HCT116 (cell line): ENCODE data around the gene CIB4. TPM values are rescaled to one million over a fixed set of nuclear protein-coding genes. Genes with fewer than 3 reads are reported as not detected.

Source experiments
- ATAC-seq: fragments of 200-7000 bp; cut with Tn5 transposase; 2 replicates; pipeline ENCODE4 v1.9.1; 2020; ENCODE audit warnings: mild to moderate bottlenecking, moderate library complexity
- BruUV-seq: library from RNA; stranded (reverse); fragments of 400-500 nt; replicated peaks from 2 replicates; lab custom pipeline; 2021; lab: Mats Ljungman, UMichigan
- CTCF ChIA-PET: fragments of 300-600 bp; sonication (Branson Sonifier 250); formaldehyde crosslinking; loops from one replicate; lab custom pipeline; 2021; ENCODE audit warnings: antibody characterized with exemption; lab: Charles Lee
- POLR2A ChIA-PET: fragments of 300-600, 350-600 bp; sonication (Branson Sonifier 250); formaldehyde crosslinking; loops from one replicate; lab custom pipeline; 2021; ENCODE audit warnings: antibody characterized with exemption; lab: Charles Lee
- RAD21 ChIA-PET, 2 experiments: fragments of 300-600 bp; sonication (Branson Sonifier 250); formaldehyde crosslinking; loops; one replicate each; lab custom pipeline; 2023; ENCODE audit warnings: low total read pairs in 2 of 2; ENCODE audit not compliant: uncharacterized antibody in 2 of 2, unreplicated experiment in 2 of 2, low non-redundant PET in 1 of 2; lab: Charles Lee
- DNase-seq: peaks from one replicate; pipeline ENCODE4 v3.0.0-alpha.2; 2010; ENCODE audit warnings: low read depth, low spot score
- H2AFZ ChIP-seq: fragments of 200-600 bp; shearing (Covaris generic), sonication (generic); 2 replicates; pipeline ENCODE4 v1.6.1; 2017; ENCODE audit warnings: low read depth, mixed run types, mixed read lengths, antibody characterized with exemption, low read length; ENCODE audit not compliant: poor library complexity, severe bottlenecking
- H3K27ac ChIP-seq: 2 replicates; pipeline ENCODE4 v1.5.1; 2012; ENCODE audit warnings: low read depth, low read length
- H3K27me3 ChIP-seq: fragments of 200-600 bp; sonication (generic); 2 replicates; pipeline ENCODE4 v1.6.1; 2016; ENCODE audit warnings: mixed run types, low read length, mixed read lengths; ENCODE audit not compliant: insufficient read depth
- H3K36me3 ChIP-seq, 2 experiments: fragments of 200-500 bp in 1 of 2; fragments of 200-600 bp in 1 of 2; sonication (Bioruptor generic) in 1 of 2; sonication (generic) in 1 of 2; 2 replicates each; pipeline versions ENCODE4 v1.5.1 to v1.6.1; 2014 to 2016; ENCODE audit warnings: low read length in 2 of 2, inconsistent platforms in 1 of 2, mixed read lengths in 1 of 2, mixed run types in 1 of 2; ENCODE audit not compliant: insufficient read depth in 2 of 2, control insufficient read depth in 1 of 2
- H3K4me1 ChIP-seq, 2 experiments: fragments of 200-600 bp in 1 of 2; sonication (generic) in 1 of 2; 2 replicates each; pipeline versions ENCODE4 v1.5.1 to v1.6.1; 2012 to 2017; ENCODE audit warnings: low read length in 2 of 2, inconsistent platforms in 1 of 2, mild to moderate bottlenecking in 1 of 2, mixed read lengths in 1 of 2, mixed run types in 1 of 2, moderate library complexity in 1 of 2; ENCODE audit not compliant: insufficient read depth in 2 of 2, control insufficient read depth in 1 of 2
- H3K4me2 ChIP-seq: fragments of 200-600 bp; sonication (generic); 2 replicates; pipeline ENCODE4 v1.6.1; 2017; ENCODE audit warnings: mixed run types, low read length, mixed read lengths
- H3K4me3 ChIP-seq, 2 experiments: fragments of 200-600 bp in 1 of 2; sonication (generic) in 1 of 2; replicated peaks in 1 of 2; 2 replicates each; pipeline ENCODE4 v1.5.1; 2011 to 2016; ENCODE audit warnings: low read length in 2 of 2, control low read depth in 1 of 2, low read depth in 1 of 2, mild to moderate bottlenecking in 1 of 2, mixed read lengths in 1 of 2, mixed run types in 1 of 2
- H3K79me2 ChIP-seq: fragments of 200-600 bp; sonication (generic); 2 replicates; pipeline ENCODE4 v1.6.1; 2017; ENCODE audit warnings: mild to moderate bottlenecking, mixed run types, low read length, moderate library complexity, mixed read lengths; ENCODE audit not compliant: insufficient read depth
- H3K9ac ChIP-seq: fragments of 200-600 bp; sonication (generic); 2 replicates; pipeline ENCODE4 v1.6.1; 2016; ENCODE audit warnings: low read length, mixed read lengths
- H3K9me2 ChIP-seq: fragments of 200-600 bp; sonication (generic), shearing (Covaris generic); 2 replicates; pipeline ENCODE4 v1.6.1; 2017; ENCODE audit warnings: mixed run types, mild to moderate bottlenecking, moderate library complexity; ENCODE audit not compliant: insufficient read depth
- H3K9me3 ChIP-seq, 2 experiments: fragments of 200-500 bp in 1 of 2; fragments of 200-600 bp in 1 of 2; sonication (Bioruptor generic) in 1 of 2; sonication (generic) in 1 of 2; 2 replicates each; pipeline ENCODE4 v1.6.1; 2014 to 2017; ENCODE audit warnings: low read length in 2 of 2, mixed read lengths in 2 of 2, inconsistent platforms in 1 of 2, low read depth in 1 of 2, mild to moderate bottlenecking in 1 of 2, mixed run types in 1 of 2, moderate library complexity in 1 of 2; ENCODE audit not compliant: control insufficient read depth in 1 of 2, insufficient read depth in 1 of 2
- H4K20me1 ChIP-seq: fragments of 200-600 bp; sonication (generic), shearing (Covaris generic); 2 replicates; pipeline ENCODE4 v1.6.1; 2017; ENCODE audit warnings: mixed run types, mild to moderate bottlenecking, moderate library complexity; ENCODE audit not compliant: insufficient read depth
- CEBPB ChIP-seq: IDR thresholded peaks from 2 replicates; pipeline ENCODE4 v1.6.1; 2012; ENCODE audit warnings: low read depth
- EZH2 ChIP-seq: fragments of 200-600 bp; sonication (generic); IDR thresholded peaks from 2 replicates; pipeline ENCODE4 v1.6.1; 2017; ENCODE audit warnings: antibody characterized with exemption, mixed run types
- FOSL1 ChIP-seq: IDR thresholded peaks from 2 replicates; pipeline ENCODE4 v1.6.1; 2012; ENCODE audit warnings: low read depth
- POLR2A ChIP-seq: IDR thresholded peaks from 2 replicates; pipeline ENCODE4 v1.7.0; 2011; ENCODE audit warnings: borderline replicate concordance; ENCODE audit not compliant: insufficient read depth, insufficient read length; ENCODE audit errors: extremely low read depth
- POLR2AphosphoS5 ChIP-seq: IDR thresholded peaks from 2 replicates; pipeline ENCODE4 v1.6.1; 2011; ENCODE audit warnings: mild to moderate bottlenecking, low read depth, low read length, moderate library complexity
- RAD21 ChIP-seq: IDR thresholded peaks from 2 replicates; pipeline ENCODE4 v1.6.1; 2012; ENCODE audit warnings: low read depth, mild to moderate bottlenecking
- SIN3A ChIP-seq: IDR thresholded peaks from 2 replicates; pipeline ENCODE4 v1.6.1; 2012; ENCODE audit warnings: low read depth
- SP1 ChIP-seq: IDR thresholded peaks from 2 replicates; pipeline ENCODE4 v1.6.1; 2012; ENCODE audit warnings: low read depth
- TCF7L2 ChIP-seq: IDR thresholded peaks from 2 replicates; pipeline ENCODE4 v1.7.0; 2011; ENCODE audit warnings: borderline replicate concordance, inconsistent platforms; ENCODE audit not compliant: insufficient read depth, insufficient read length; ENCODE audit errors: extremely low read depth
- intact Hi-C: fragments of 100-400 bp; cut with micrococcal nuclease; formaldehyde crosslinking; loops from 2 replicates; pipeline ENCODE4 v1.10.0; 2022
- total RNA-seq: library from RNA; stranded (reverse); gene quantifications from one replicate; pipeline ENCODE4 v1.2.1, GENCODE V29; 2021; ENCODE audit not compliant: unreplicated experiment
- TF ChIP-seq, protein P1 (sequence below), 3 experiments: fragments of 200-600 bp in 1 of 3; sonication (generic) in 1 of 3; IDR thresholded peaks in 2 of 3; conservative IDR thresholded peaks in 1 of 3; 2 replicates each; pipeline ENCODE4 v1.5.1; 2012 to 2017; ENCODE audit warnings: low read depth in 2 of 3, low read length in 2 of 3, antibody characterized with exemption in 1 of 3, borderline replicate concordance in 1 of 3, control low read depth in 1 of 3, mild to moderate bottlenecking in 1 of 3, mixed read lengths in 1 of 3, mixed run types in 1 of 3, moderate library complexity in 1 of 3; ENCODE audit not compliant: insufficient read depth in 1 of 3
- TF ChIP-seq, protein P2 (sequence below): IDR thresholded peaks from 2 replicates; pipeline ENCODE4 v1.6.1; 2011; ENCODE audit warnings: mild to moderate bottlenecking, low read length, moderate library complexity; ENCODE audit not compliant: insufficient replicate concordance; ENCODE audit errors: extremely low read depth

The CIB4 gene
- total RNA-seq, 1 experiment from 2014 or later, result not detected

DNA sequence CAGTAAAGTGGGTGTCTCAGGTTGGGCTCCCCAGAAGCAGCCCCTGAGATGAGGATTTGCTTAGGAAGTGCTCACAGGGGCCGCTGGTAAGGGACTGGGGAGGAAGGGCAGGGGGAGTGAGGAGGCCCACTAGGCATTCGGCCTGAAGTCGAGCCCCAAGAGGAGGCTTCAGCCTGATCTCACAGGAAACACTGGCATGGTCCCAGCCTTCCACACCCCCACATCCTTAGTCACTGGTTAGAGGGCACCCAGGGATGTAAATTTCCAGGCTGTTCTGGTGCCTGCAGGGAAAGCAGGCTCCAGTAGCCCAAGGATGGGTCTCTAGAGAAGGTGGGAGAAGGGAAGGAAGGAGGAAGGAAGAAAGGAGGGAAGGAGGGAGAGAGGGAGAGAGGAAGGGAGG is 29.0 kb upstream of the CIB4 start:
- Histone ChIP-seq H3K27me3 (no peaks in the 10 kb centered on the region; the same call in 1 of the 2 replicates), H3K9ac (no peak overlapping the region), H3K4me3 (no peak overlapping the region), H3K27ac (no peak overlapping the region), H3K9me3 (no peaks in the 10 kb centered on the region), H3K4me2 (no peak overlapping the region), H3K9me2 (no peaks in the 10 kb centered on the region), H4K20me1 (no peaks in the 10 kb centered on the region), H3K4me1 (peaks cover 0 to 14% of the 10 kb centered on the region in 2 experiments; a peak in 1 of 4 replicates), H3K36me3 (no peaks in the 10 kb centered on the region), H3K79me2 (no peaks in the 10 kb centered on the region), H2AFZ (no peak overlapping the region)
- RAD21 ChIA-PET, result no interaction called here
- ATAC-seq, result no peak
- no peak for DNase-seq
- BruUV-seq, result no TSS peak
- POLR2A ChIA-PET, result no interaction called here
- intact Hi-C loops, result no loop called here
- CTCF ChIA-PET, result no interaction called here
- TF ChIP-seq, protein P1, sequence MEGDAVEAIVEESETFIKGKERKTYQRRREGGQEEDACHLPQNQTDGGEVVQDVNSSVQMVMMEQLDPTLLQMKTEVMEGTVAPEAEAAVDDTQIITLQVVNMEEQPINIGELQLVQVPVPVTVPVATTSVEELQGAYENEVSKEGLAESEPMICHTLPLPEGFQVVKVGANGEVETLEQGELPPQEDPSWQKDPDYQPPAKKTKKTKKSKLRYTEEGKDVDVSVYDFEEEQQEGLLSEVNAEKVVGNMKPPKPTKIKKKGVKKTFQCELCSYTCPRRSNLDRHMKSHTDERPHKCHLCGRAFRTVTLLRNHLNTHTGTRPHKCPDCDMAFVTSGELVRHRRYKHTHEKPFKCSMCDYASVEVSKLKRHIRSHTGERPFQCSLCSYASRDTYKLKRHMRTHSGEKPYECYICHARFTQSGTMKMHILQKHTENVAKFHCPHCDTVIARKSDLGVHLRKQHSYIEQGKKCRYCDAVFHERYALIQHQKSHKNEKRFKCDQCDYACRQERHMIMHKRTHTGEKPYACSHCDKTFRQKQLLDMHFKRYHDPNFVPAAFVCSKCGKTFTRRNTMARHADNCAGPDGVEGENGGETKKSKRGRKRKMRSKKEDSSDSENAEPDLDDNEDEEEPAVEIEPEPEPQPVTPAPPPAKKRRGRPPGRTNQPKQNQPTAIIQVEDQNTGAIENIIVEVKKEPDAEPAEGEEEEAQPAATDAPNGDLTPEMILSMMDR (IDR thresholded peaks at IDR 0.05 in 2 of 3, conservative IDR thresholded peaks at IDR 0.05 in 1 of 3; ENCODE audit: borderline replicate concordance in 1 of 3, insufficient read depth in 1 of 3, low read depth in 2 of 3, low read length in 2 of 3), result no peak
- TF ChIP-seq TCF7L2 (no peak), SP1 (no peak), RAD21 (no peak), EZH2 (no peak), CEBPB (no peak), SIN3A (no peak), POLR2A (no peak), FOSL1 (no peak), POLR2AphosphoS5 (no peak)
- TF ChIP-seq, protein P2, sequence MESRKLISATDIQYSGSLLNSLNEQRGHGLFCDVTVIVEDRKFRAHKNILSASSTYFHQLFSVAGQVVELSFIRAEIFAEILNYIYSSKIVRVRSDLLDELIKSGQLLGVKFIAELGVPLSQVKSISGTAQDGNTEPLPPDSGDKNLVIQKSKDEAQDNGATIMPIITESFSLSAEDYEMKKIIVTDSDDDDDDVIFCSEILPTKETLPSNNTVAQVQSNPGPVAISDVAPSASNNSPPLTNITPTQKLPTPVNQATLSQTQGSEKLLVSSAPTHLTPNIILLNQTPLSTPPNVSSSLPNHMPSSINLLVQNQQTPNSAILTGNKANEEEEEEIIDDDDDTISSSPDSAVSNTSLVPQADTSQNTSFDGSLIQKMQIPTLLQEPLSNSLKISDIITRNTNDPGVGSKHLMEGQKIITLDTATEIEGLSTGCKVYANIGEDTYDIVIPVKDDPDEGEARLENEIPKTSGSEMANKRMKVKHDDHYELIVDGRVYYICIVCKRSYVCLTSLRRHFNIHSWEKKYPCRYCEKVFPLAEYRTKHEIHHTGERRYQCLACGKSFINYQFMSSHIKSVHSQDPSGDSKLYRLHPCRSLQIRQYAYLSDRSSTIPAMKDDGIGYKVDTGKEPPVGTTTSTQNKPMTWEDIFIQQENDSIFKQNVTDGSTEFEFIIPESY, result no peak
